ENCODE data around the gene CREB3L2. TPM values are rescaled to one million over a fixed set of nuclear protein-coding genes. Genes with fewer than 3 reads are reported as not detected.

The CREB3L2 gene
- polyA plus RNA-seq, 1 of the 3 experiments (the other 2 are of a cell fraction): 22.9 TPM

DNA sequence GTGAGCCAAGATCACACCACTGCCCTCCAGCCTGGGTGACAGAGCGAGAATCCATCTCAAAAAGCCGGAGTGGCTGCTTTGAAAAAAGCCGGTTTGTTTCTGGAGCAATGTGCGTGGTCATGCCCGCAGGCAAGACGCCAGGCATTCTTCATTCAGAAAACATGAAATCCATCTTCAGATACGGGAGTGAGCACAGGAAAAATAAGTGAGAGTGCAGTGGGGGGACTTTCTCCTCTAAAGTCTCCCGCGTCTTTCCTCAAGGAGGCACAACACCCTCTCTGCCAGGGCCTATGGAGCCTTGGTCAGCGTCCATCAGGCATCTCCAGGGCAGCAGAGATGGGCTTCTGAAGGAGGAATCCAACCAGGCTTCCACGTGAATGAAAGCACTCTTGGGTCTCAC is 92.8 kb downstream of the CREB3L2 start:
- no peak overlapping the region for H3K9ac ChIP-seq
- POLR2A ChIA-PET: no interaction called here
- no peak overlapping the region for H2AFZ ChIP-seq (ENCODE audit: low read depth)
- no peak for DNase-seq
- H3K79me2 ChIP-seq (ENCODE audit: insufficient read depth): peaks cover 28% of the 10 kb centered on the region; the same call in 1 of the 2 replicates
- H3F3A ChIP-seq (replicated peaks; ENCODE audit: insufficient read depth): peaks cover 12% of the 10 kb centered on the region
- CTCF ChIA-PET: interaction anchor here (1.0 to 20.5 kb wide), 3 partner anchors 12 to 252 kb away, joined by 3 to 642 read pairs (median 4); partner anchors contain the start of gene CREB3L2
- H3K4me1 ChIP-seq (ENCODE audit: control insufficient read depth in 1 of 2, insufficient read depth in 2 of 2, low read depth in 1 of 2, low read length in 1 of 2): no peaks in the 10 kb centered on the region; a peak in 1 of 4 replicates
- peaks cover 58 to 59% of the 10 kb centered on the region in 2 experiments for H3K36me3 ChIP-seq (replicated peaks in 1 of 2; ENCODE audit: control insufficient read depth in 1 of 2, insufficient read depth in 2 of 2, low read length in 1 of 2)
- H3K27ac ChIP-seq (ENCODE audit: low read depth in 2 of 2, low read length in 1 of 2): no peak overlapping the region
- H3K4me2 ChIP-seq: no peak overlapping the region
- 95% methylated on average over 11 of the region's 11 CpGs for WGBS (ENCODE audit: low lambda C conversion rate)
- no peak overlapping the region for H3K4me3 ChIP-seq (ENCODE audit: low read depth in 2 of 2, low read length in 1 of 2)
- TF ChIP-seq GATA2 (CRISPR knock-in tag; IDR thresholded peaks at IDR 0.05) (no peak), TEAD4 (IDR thresholded peaks at IDR 0.05; ENCODE audit: borderline replicate concordance, insufficient read depth) (no peak), GABPA (IDR thresholded peaks at IDR 0.05; ENCODE audit: low read depth) (no peak), MEF2A (IDR thresholded peaks at IDR 0.05; ENCODE audit: borderline replicate concordance, low read depth) (no peak), JUND (IDR thresholded peaks at IDR 0.05) (no peak), SIN3A (IDR thresholded peaks at IDR 0.05; ENCODE audit: borderline replicate concordance, low read depth, low read length) (no peak), FOSL2 (IDR thresholded peaks at IDR 0.05; ENCODE audit: borderline replicate concordance, low read depth) (no peak), FOXJ3 (CRISPR knock-in tag; IDR thresholded peaks at IDR 0.05) (no peak), EP300 (IDR thresholded peaks at IDR 0.05; ENCODE audit: borderline replicate concordance in 1 of 2, low read depth in 1 of 2, low read length in 1 of 2) (no peak), EZH2phosphoT487 (IDR thresholded peaks at IDR 0.05; ENCODE audit: borderline replicate concordance, low read depth) (no peak)
- TF ChIP-seq, protein P1, sequence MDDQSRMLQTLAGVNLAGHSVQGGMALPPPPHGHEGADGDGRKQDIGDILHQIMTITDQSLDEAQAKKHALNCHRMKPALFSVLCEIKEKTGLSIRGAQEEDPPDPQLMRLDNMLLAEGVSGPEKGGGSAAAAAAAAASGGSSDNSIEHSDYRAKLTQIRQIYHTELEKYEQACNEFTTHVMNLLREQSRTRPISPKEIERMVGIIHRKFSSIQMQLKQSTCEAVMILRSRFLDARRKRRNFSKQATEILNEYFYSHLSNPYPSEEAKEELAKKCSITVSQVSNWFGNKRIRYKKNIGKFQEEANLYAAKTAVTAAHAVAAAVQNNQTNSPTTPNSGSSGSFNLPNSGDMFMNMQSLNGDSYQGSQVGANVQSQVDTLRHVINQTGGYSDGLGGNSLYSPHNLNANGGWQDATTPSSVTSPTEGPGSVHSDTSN (IDR thresholded peaks at IDR 0.05): no peak
- TF ChIP-seq, protein P2, sequence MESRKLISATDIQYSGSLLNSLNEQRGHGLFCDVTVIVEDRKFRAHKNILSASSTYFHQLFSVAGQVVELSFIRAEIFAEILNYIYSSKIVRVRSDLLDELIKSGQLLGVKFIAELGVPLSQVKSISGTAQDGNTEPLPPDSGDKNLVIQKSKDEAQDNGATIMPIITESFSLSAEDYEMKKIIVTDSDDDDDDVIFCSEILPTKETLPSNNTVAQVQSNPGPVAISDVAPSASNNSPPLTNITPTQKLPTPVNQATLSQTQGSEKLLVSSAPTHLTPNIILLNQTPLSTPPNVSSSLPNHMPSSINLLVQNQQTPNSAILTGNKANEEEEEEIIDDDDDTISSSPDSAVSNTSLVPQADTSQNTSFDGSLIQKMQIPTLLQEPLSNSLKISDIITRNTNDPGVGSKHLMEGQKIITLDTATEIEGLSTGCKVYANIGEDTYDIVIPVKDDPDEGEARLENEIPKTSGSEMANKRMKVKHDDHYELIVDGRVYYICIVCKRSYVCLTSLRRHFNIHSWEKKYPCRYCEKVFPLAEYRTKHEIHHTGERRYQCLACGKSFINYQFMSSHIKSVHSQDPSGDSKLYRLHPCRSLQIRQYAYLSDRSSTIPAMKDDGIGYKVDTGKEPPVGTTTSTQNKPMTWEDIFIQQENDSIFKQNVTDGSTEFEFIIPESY (IDR thresholded peaks at IDR 0.05; ENCODE audit: borderline replicate concordance, low read depth): no peak
- TF ChIP-seq, protein P3, sequence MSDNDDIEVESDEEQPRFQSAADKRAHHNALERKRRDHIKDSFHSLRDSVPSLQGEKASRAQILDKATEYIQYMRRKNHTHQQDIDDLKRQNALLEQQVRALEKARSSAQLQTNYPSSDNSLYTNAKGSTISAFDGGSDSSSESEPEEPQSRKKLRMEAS (IDR thresholded peaks at IDR 0.05; ENCODE audit: low read depth): no peak
- TF ChIP-seq, protein P4, sequence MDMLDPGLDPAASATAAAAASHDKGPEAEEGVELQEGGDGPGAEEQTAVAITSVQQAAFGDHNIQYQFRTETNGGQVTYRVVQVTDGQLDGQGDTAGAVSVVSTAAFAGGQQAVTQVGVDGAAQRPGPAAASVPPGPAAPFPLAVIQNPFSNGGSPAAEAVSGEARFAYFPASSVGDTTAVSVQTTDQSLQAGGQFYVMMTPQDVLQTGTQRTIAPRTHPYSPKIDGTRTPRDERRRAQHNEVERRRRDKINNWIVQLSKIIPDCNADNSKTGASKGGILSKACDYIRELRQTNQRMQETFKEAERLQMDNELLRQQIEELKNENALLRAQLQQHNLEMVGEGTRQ (IDR thresholded peaks at IDR 0.05; ENCODE audit: borderline replicate concordance, low read depth, low read length): no peak
- no peaks in the 10 kb centered on the region for H3K9me2 ChIP-seq
- H4K20me1 ChIP-seq (ENCODE audit: insufficient read depth): no peaks in the 10 kb centered on the region
- no peaks in the 10 kb centered on the region for H3K27me3 ChIP-seq (ENCODE audit: insufficient read depth)
- no peaks in the 10 kb centered on the region for H3K9me3 ChIP-seq

Measured in SK-N-SH (cell line).